ENCODE results near the gene NUBPL.

DNA sequence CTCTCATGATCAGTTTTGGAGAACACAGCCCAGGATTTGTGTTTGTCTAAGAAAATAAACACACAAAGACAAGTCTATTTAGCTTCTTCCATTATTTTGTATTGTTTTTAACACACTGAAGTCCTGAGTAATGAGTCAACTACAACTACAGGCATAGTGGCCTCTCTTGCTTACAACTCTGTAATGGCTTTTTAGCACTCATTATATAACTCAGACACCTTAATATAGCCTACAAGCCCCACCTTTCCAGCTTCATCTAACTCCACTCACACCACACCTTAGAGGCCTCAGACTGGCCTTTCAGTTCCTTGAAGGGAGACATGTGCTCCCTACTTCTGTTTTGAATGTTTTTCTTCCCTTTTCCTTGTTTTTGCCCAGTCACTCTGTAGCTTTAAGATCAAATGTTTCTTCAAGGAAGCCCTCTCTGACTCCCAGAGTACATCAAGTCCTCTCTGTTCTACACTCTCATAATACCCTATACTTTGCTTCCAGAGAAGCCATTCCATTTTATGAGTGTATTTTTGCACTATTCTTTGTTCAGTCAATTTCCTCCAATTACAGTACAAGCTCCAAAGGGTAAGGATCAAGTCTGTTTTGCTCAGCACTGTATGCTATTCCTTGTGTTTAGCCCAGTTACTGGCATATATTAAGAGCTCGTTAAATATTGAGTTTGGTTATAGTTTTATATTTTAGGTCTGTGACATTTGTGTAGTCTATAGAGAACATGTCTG, 282.3 kb downstream of the NUBPL start:
- no peak for TF ChIP-seq POLR2A (IDR thresholded peaks at IDR 0.05)
- TF ChIP-seq, protein P1, sequence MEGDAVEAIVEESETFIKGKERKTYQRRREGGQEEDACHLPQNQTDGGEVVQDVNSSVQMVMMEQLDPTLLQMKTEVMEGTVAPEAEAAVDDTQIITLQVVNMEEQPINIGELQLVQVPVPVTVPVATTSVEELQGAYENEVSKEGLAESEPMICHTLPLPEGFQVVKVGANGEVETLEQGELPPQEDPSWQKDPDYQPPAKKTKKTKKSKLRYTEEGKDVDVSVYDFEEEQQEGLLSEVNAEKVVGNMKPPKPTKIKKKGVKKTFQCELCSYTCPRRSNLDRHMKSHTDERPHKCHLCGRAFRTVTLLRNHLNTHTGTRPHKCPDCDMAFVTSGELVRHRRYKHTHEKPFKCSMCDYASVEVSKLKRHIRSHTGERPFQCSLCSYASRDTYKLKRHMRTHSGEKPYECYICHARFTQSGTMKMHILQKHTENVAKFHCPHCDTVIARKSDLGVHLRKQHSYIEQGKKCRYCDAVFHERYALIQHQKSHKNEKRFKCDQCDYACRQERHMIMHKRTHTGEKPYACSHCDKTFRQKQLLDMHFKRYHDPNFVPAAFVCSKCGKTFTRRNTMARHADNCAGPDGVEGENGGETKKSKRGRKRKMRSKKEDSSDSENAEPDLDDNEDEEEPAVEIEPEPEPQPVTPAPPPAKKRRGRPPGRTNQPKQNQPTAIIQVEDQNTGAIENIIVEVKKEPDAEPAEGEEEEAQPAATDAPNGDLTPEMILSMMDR (IDR thresholded peaks at IDR 0.05), result no peak
- no peak for TF ChIP-seq EP300 (IDR thresholded peaks at IDR 0.05)
- TF ChIP-seq POLR2AphosphoS5 (IDR thresholded peaks at IDR 0.05), result no peak

All from suprapubic skin (tissue), 4 donors.